ENCODE measurements around the gene CACNA1B. TPM values are rescaled to one million over a fixed set of nuclear protein-coding genes. Genes with fewer than 3 reads are reported as not detected.

Gene CACNA1B
- total and polyA plus RNA-seq, 2 of the 4 experiments (the other 2 are of a cell fraction), result 0.02 TPM; not detected in 1

DNA sequence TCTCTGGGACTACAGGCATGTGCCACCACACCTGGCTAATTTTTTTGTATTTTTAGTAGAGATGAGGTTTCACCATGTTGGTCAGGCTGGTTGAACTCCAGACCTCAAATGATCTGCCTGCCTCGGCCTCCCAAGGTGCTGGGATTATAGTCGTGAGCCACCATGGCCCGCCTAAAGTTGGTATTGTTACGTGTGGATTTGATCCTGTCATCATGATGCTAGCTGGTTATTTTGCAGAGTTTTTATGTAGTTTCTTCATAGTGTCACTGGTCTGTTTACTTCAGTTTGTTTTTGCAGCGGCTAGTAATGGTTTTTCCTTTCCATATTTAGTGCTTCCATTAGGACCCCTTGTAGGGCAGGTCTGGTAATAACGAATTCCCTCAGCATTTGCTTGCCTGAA is 85.9 kb downstream of the CACNA1B start:
- H3K9me3 ChIP-seq (ENCODE audit: control insufficient read depth, insufficient read depth, low read length), result peaks cover 17% of the 10 kb centered on the region
- H4K91ac ChIP-seq (ENCODE audit: insufficient read depth, low read depth, low read length), result no peak overlapping the region
- H2AK5ac ChIP-seq (ENCODE audit: low read depth, low read length), result no peak overlapping the region
- H3K36me3 ChIP-seq (ENCODE audit: control insufficient read depth, insufficient read depth, low read length), result no peaks in the 10 kb centered on the region
- no peak overlapping the region for H3K4me2 ChIP-seq (ENCODE audit: low read depth, low read length)
- ChIA-PET POLR2A (ENCODE audit: unreplicated experiment) (no interaction called here), CTCF (no interaction called here)
- dilution Hi-C loops (cut with HindIII; ENCODE audit: low sequenced_read_pairs, unreplicated experiment), result no loop called here
- H2AK9ac ChIP-seq (replicated peaks; ENCODE audit: low read depth, low read length, poor library complexity), result no peak overlapping the region
- no peaks in the 10 kb centered on the region for H3K79me1 ChIP-seq (ENCODE audit: low read depth in 1 of 2, low read length in 2 of 2)
- no peaks in the 10 kb centered on the region for H3K27me3 ChIP-seq (ENCODE audit: control insufficient read depth, insufficient read depth, low read length)
- H3K4me1 ChIP-seq (ENCODE audit: control insufficient read depth, insufficient read depth, low read length), result no peaks in the 10 kb centered on the region
- ATAC-seq (ENCODE audit: low read depth) (no peak), DNase-seq (no peak)
- no peak overlapping the region for H2BK5ac ChIP-seq (ENCODE audit: low read depth, low read length, poor library complexity, severe bottlenecking)
- H3K18ac ChIP-seq (ENCODE audit: low read depth, low read length), result no peak overlapping the region
- no peak overlapping the region for H2BK15ac ChIP-seq (ENCODE audit: low read depth, low read length)
- H3K56ac ChIP-seq (ENCODE audit: extremely low read depth, insufficient read depth, low read length), result no peak overlapping the region
- H4K8ac ChIP-seq (ENCODE audit: low read depth in 2 of 2, low read length in 2 of 2), result no peak overlapping the region
- H2BK120ac ChIP-seq (ENCODE audit: low read depth, low read length), result no peak overlapping the region
- no peak overlapping the region for H3K27ac ChIP-seq (ENCODE audit: insufficient read depth, low read length)
- in situ Hi-C loops (cut with MboI; ENCODE audit: low sequenced_read_pairs), result no loop called here
- H3K4me3 ChIP-seq (ENCODE audit: insufficient read depth, low read depth, low read length), result no peak overlapping the region
- H4K20me1 ChIP-seq (ENCODE audit: insufficient read depth, low read length), result no peaks in the 10 kb centered on the region
- H3K9me1 ChIP-seq (ENCODE audit: insufficient read depth, low read length), result no peaks in the 10 kb centered on the region
- H3K9ac ChIP-seq (ENCODE audit: low read depth, low read length), result no peak overlapping the region
- H4K5ac ChIP-seq (ENCODE audit: low read depth, low read length), result no peak overlapping the region
- no peak for TF ChIP-seq RCOR1 (IDR thresholded peaks at IDR 0.05; ENCODE audit: insufficient replicate concordance, low read length)
- TF ChIP-seq FOS (IDR thresholded peaks at IDR 0.05; ENCODE audit: low read depth, low read length), result no peak
- TF ChIP-seq, protein P1, sequence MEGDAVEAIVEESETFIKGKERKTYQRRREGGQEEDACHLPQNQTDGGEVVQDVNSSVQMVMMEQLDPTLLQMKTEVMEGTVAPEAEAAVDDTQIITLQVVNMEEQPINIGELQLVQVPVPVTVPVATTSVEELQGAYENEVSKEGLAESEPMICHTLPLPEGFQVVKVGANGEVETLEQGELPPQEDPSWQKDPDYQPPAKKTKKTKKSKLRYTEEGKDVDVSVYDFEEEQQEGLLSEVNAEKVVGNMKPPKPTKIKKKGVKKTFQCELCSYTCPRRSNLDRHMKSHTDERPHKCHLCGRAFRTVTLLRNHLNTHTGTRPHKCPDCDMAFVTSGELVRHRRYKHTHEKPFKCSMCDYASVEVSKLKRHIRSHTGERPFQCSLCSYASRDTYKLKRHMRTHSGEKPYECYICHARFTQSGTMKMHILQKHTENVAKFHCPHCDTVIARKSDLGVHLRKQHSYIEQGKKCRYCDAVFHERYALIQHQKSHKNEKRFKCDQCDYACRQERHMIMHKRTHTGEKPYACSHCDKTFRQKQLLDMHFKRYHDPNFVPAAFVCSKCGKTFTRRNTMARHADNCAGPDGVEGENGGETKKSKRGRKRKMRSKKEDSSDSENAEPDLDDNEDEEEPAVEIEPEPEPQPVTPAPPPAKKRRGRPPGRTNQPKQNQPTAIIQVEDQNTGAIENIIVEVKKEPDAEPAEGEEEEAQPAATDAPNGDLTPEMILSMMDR (conservative IDR thresholded peaks at IDR 0.05; ENCODE audit: low read depth, low read length), result no peak
- no peak for TF ChIP-seq POLR2A (IDR thresholded peaks at IDR 0.05; ENCODE audit: low read depth, low read length)
- no peak for TF ChIP-seq RFX5 (IDR thresholded peaks at IDR 0.05; ENCODE audit: low read depth, low read length)
- no peak for TF ChIP-seq MAFK (IDR thresholded peaks at IDR 0.05; ENCODE audit: low read depth, low read length)
- no peak for TF ChIP-seq CHD1 (IDR thresholded peaks at IDR 0.05; ENCODE audit: low read depth, low read length)
- TF ChIP-seq, protein P2, sequence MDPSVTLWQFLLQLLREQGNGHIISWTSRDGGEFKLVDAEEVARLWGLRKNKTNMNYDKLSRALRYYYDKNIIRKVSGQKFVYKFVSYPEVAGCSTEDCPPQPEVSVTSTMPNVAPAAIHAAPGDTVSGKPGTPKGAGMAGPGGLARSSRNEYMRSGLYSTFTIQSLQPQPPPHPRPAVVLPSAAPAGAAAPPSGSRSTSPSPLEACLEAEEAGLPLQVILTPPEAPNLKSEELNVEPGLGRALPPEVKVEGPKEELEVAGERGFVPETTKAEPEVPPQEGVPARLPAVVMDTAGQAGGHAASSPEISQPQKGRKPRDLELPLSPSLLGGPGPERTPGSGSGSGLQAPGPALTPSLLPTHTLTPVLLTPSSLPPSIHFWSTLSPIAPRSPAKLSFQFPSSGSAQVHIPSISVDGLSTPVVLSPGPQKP (IDR thresholded peaks at IDR 0.05; ENCODE audit: borderline replicate concordance, low read depth, low read length), result no peak
- no peak for TF ChIP-seq MXI1 (IDR thresholded peaks at IDR 0.05; ENCODE audit: borderline replicate concordance, low read depth, low read length)
- no peak for TF ChIP-seq NFE2L2 (IDR thresholded peaks at IDR 0.05; ENCODE audit: low read depth, low read length)
- no peak for TF ChIP-seq CEBPB (IDR thresholded peaks at IDR 0.05; ENCODE audit: low read depth, low read length)
- WGBS, 2 experiments (ENCODE audit: extremely low coverage in 2 of 2, insufficient read length in 1 of 2), result 83% methylated on average over 2 of the region's 6 CpGs; no CpG with 5 or more reads in 1 of the 2 experiments
- H2AFZ ChIP-seq (replicated peaks; ENCODE audit: low read length, poor library complexity), result no peak overlapping the region
- intact Hi-C loops (cut with micrococcal nuclease), result no loop called here
- H3K23ac ChIP-seq (ENCODE audit: low read depth, low read length), result no peak overlapping the region
- H3K14ac ChIP-seq (replicated peaks; ENCODE audit: low read depth, low read length), result no peak overlapping the region
- no TSS peak for BruUV-seq (replicated peaks)
- no peak overlapping the region for H3K4ac ChIP-seq (ENCODE audit: low read depth, low read length)
- H2BK20ac ChIP-seq (ENCODE audit: low read depth, low read length), result no peak overlapping the region

All from IMR-90 (cell line).